ENCODE measurements around the gene BTG2.
"Not testable (repeated sequence)": the region's sequence is repeated elsewhere in the genome, so short reads cannot be mapped to it uniquely, and the experiment has no call there.

BTG2 gene

GRCh38 chr1:203296460-203297073 is 8.8 kb upstream of the BTG2 start:
- no peak for DNase-seq

- no peak for DNase-seq
Observed at GRCh38 chr1:203299169-203299568, 6.2 kb upstream of the BTG2 start.

GRCh38 chr1:203299719-203300429 is 5.4 kb upstream of the BTG2 start:
- not testable (repeated sequence) for DNase-seq

- DNase-seq: no peak
Observed at GRCh38 chr1:203300441-203301330, 4.6 kb upstream of the BTG2 start.

- DNase-seq: no peak
Observed at GRCh38 chr1:203301331-203301668, 4.0 kb upstream of the BTG2 start.

- DNase-seq: no peak
Observed at GRCh38 chr1:203302456-203302855, 2.9 kb upstream of the BTG2 start.

GRCh38 chr1:203302894-203303293 is 2.4 kb upstream of the BTG2 start:
- no peak for DNase-seq

- DNase-seq: no peak
Observed at GRCh38 chr1:203304391-203304918, 864 bp upstream of the BTG2 start.

GRCh38 chr1:203305809-203306088 is 430 bp downstream of the BTG2 start:
- DNase-seq: no peak

- DNase-seq: peak; percentile 62
Observed at GRCh38 chr1:203306089-203306964, 1.0 kb downstream of the BTG2 start.

GRCh38 chr1:203306965-203307541 is 1.7 kb downstream of the BTG2 start:
- DNase-seq: peak; percentile 67

GRCh38 chr1:203307641-203308126 is 2.4 kb downstream of the BTG2 start:
- peak; percentile 19 for DNase-seq

GRCh38 chr1:203308328-203308922 is 3.1 kb downstream of the BTG2 start:
- no peak for DNase-seq

- DNase-seq: peak; percentile 36
Observed at GRCh38 chr1:203308923-203309331, 3.6 kb downstream of the BTG2 start.

- DNase-seq: no peak
Observed at GRCh38 chr1:203311368-203312301, 6.3 kb downstream of the BTG2 start.

- not testable (repeated sequence) for DNase-seq
Observed at GRCh38 chr1:203314025-203314759, 8.9 kb downstream of the BTG2 start.

GRCh38 chr1:203316626-203317093 is 11.3 kb downstream of the BTG2 start:
- no peak for DNase-seq

GRCh38 chr1:203317429-203318228 is 12.3 kb downstream of the BTG2 start:
- no peak for DNase-seq

- no peak for DNase-seq
Observed at GRCh38 chr1:203318229-203318517, 12.9 kb downstream of the BTG2 start.

All from CD4-positive, alpha-beta T cell treated with Interleukin-6 for 4 hours (primary cell).